Gastroesophageal sphincter (tissue), 3 donors: Measurements from ENCODE around the gene NTRK3.

Experiments used
- EP300 ChIP-seq: sonication (generic); formaldehyde crosslinking; IDR thresholded peaks from one replicate; pipeline ENCODE4 v1.6.1; 2017; ENCODE audit warnings: antibody characterized with exemption, mild to moderate bottlenecking
- POLR2A ChIP-seq, 2 donors: fragments of 450-650 bp; IDR thresholded peaks; one replicate each; pipeline ENCODE4 v1.6.1; 2017; ENCODE audit warnings: antibody characterized with exemption in 2 of 2, mild to moderate bottlenecking in 2 of 2, moderate library complexity in 1 of 2
- POLR2AphosphoS5 ChIP-seq: sonication (generic); formaldehyde crosslinking; IDR thresholded peaks from one replicate; pipeline ENCODE4 v1.6.1; 2017; ENCODE audit warnings: antibody characterized with exemption
- TF ChIP-seq, protein P1 (sequence below), 4 experiments: fragments of 200-600 bp in 2 of 4; fragments of 450-650 bp in 2 of 4; sonication (generic) in 1 of 4; IDR thresholded peaks; one replicate each; pipeline ENCODE4 v1.5.1; 2017 to 2019; ENCODE audit warnings: antibody characterized with exemption in 4 of 4, mild to moderate bottlenecking in 2 of 4, moderate library complexity in 2 of 4

DNA sequence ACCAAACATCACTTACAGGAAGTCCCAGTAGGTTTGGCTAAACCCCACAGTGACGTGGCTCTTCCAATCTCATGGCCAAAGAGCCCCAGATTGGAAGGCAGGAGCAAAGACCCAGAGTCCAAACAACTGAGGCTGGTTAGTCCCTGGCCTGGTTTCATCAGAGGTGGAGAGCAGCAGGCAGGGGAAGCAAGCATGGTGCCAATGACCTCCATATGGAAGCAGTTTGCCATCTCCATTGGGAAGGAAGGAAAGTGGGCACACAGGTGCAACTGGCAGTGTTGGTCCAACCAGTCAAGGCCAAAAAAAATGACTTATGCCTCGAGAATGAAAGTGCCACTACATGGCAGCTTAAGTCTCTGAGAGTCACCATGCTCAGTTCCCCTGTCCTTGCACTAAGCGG, 175.9 kb downstream of the NTRK3 start:
- TF ChIP-seq, protein P1, sequence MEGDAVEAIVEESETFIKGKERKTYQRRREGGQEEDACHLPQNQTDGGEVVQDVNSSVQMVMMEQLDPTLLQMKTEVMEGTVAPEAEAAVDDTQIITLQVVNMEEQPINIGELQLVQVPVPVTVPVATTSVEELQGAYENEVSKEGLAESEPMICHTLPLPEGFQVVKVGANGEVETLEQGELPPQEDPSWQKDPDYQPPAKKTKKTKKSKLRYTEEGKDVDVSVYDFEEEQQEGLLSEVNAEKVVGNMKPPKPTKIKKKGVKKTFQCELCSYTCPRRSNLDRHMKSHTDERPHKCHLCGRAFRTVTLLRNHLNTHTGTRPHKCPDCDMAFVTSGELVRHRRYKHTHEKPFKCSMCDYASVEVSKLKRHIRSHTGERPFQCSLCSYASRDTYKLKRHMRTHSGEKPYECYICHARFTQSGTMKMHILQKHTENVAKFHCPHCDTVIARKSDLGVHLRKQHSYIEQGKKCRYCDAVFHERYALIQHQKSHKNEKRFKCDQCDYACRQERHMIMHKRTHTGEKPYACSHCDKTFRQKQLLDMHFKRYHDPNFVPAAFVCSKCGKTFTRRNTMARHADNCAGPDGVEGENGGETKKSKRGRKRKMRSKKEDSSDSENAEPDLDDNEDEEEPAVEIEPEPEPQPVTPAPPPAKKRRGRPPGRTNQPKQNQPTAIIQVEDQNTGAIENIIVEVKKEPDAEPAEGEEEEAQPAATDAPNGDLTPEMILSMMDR (IDR thresholded peaks at IDR 0.05): no peak
- TF ChIP-seq POLR2A (IDR thresholded peaks at IDR 0.05) (no peak), EP300 (no peak), POLR2AphosphoS5 (no peak)
